ENCODE measurements around the gene LHX5.

The LHX5 gene

DNA sequence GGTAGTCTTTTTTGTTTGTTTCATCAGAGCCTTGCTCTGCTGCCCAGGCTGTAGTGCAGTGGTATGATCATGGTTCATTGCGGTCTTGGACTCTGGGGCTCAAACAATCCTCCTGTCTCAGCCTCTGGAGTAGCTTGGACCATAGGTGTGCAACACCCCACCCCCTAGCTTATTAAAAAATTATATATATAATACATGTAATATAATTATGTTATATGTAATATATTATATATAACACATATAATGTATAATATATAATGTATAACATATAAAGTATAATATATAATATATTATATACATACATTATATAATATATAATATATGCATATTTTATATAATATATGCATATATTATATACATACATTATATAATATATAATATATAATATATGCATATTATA lies 21.8 kb downstream of the LHX5 start:
- TF ChIP-seq, protein P1, sequence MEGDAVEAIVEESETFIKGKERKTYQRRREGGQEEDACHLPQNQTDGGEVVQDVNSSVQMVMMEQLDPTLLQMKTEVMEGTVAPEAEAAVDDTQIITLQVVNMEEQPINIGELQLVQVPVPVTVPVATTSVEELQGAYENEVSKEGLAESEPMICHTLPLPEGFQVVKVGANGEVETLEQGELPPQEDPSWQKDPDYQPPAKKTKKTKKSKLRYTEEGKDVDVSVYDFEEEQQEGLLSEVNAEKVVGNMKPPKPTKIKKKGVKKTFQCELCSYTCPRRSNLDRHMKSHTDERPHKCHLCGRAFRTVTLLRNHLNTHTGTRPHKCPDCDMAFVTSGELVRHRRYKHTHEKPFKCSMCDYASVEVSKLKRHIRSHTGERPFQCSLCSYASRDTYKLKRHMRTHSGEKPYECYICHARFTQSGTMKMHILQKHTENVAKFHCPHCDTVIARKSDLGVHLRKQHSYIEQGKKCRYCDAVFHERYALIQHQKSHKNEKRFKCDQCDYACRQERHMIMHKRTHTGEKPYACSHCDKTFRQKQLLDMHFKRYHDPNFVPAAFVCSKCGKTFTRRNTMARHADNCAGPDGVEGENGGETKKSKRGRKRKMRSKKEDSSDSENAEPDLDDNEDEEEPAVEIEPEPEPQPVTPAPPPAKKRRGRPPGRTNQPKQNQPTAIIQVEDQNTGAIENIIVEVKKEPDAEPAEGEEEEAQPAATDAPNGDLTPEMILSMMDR (IDR thresholded peaks at IDR 0.05; ENCODE audit: insufficient read depth, low read depth, low read length, missing control alignments): no peak

DNA sequence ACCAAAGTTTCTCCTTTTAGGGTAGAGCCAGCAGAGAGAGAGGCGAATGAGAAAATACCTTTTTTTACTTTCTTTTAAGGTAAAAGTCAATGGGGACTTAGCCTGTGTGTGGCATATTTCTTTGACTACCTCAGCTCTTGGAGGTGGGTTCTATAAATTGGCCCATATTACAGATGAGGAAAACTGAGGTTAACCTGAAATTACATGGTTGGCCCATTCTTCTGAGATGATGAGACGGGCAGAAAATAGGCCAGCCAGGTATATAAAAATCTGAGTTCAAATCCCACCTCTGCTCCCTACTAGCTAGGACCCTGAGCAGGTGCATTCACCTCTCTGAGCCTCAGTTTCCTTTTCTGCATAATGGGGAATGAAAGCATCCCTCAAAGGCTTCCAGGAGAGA lies 22.4 kb downstream of the LHX5 start:
- TF ChIP-seq, protein P1 (IDR thresholded peaks at IDR 0.05; ENCODE audit: insufficient read depth, low read depth, low read length, missing control alignments): no peak
- H3K4me3 ChIP-seq (ENCODE audit: low read length): no peak overlapping the region
- DNase-seq (ENCODE audit: low read depth): no peak

More for the DNA sequence above, 21.8 kb downstream of the LHX5 start:
- no peak overlapping the region for H3K4me3 ChIP-seq (ENCODE audit: low read length)
- no peak for DNase-seq (ENCODE audit: low read depth)

DNA sequence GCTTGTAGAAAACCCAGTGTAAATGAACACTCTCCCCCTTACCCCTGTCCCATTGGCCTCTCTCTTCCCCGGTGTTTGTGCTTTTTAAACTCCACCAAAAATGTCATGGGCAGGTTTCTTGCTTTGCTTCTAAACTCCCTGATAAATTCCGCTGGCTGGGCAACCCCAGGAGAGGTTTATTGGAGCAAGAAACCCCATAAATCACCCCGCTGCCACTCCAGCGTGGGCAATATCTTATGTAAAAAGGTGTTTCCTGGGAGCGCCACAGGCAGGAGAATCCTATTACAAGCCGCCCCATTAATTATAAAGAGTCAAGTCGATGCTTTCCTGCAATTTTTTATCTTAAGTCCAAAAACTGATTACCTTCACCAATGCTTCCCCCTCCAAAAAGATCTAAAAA lies 22.8 kb downstream of the LHX5 start:
- no peak overlapping the region for H3K4me3 ChIP-seq (ENCODE audit: low read length)
- TF ChIP-seq, protein P1 (IDR thresholded peaks at IDR 0.05; ENCODE audit: insufficient read depth, low read depth, low read length, missing control alignments): no peak
- DNase-seq (ENCODE audit: low read depth): no peak

DNA sequence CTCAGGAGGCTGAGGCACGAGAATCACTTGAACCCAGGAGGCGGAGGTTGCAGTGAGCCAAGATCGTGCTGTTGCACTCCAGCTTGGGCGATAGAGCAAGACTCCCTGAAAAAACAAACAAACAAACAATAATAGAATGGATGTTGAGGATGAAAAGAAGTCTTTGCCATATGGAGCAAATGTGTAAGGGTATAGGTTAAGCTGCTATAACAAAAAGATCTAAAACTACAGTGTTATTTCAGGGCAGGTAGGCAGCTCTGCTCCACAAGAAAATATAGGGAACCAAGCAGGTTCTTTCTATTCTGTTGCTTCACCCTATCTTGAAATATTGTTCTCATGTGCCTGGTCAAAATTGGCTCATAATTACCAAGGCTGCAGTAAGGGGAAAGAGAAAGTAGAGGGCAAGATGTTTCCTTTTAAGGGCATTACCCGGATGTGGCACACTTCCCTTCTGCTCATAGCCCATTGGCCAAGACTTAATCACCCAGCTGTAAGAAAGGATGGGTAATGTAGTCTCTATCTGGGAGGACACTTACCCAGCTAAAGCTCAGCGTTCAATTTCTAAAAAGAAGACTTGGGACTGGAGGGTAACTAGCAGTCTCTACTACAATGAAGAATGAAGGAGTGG lies 26.0 kb downstream of the LHX5 start:
- no peak overlapping the region for H3K4me3 ChIP-seq (ENCODE audit: low read length)
- no peak for DNase-seq (ENCODE audit: low read depth)
- TF ChIP-seq, protein P1 (IDR thresholded peaks at IDR 0.05; ENCODE audit: insufficient read depth, low read depth, low read length, missing control alignments): no peak

DNA sequence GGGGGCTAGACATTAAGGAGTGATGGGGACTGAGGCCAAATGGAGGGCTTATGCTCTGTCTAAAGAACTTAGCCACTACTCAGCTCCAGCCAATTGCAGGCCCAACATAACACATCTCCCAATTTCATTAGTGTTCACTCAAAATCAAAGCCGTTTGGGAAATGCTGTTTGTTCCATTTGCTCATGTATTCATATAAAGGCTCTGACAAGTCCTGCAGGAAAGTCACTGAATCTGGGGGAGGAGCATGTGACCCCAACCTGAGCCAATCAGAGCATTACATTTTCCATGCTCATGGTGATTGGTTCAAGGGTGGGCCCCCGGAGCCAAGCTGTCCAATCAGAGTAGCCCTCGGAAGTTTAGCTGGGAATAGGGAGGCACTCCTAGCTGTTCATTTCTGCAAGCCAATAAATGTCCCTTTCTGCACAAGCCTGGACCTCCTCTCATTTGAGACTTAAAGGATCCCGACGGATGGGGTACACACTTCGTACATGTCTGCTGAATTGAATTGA lies 28.6 kb downstream of the LHX5 start:
- DNase-seq (ENCODE audit: low read depth): no peak
- no peak overlapping the region for H3K4me3 ChIP-seq (ENCODE audit: low read length)
- TF ChIP-seq, protein P1 (IDR thresholded peaks at IDR 0.05; ENCODE audit: insufficient read depth, low read depth, low read length, missing control alignments): no peak

DNA sequence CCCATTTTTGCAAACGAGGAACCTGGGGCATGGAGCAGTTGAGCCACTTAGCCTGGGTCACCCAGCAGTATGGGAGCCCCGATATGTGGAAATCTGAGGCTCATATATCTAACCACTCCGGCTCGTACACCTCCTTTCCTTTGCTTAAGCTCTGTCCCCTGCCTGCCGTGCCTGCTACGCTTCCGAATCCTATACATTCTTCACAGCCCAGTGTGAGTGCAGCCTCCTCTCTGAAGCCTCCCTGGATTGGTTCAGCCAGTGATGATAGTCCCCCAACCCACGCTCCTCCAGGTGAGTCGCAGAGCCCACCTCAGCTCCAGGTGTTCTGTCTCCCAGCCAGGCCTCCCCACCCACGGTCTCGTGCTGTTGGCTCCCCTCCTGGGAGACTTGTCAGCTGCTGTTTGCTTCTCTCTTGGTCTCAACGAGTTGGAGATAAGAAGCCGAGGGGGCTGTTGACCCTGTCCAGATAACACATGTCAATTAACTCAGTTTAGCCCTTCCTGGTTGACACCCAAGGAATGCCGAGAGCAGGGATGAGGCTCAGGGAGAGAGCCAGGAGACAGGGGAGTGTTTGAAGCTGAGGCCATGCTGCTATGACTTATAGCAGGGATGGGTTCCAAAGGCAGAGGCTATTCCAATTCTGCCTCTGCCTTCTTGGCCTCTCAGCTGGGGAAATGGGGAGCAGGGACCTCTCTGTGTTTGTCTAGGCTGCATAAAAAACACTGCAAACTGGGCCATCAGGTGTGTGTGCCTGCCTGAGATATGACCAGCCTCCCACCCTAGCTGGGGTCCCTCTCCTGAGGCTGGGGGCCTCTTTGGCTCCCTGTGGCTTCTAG lies 30.5 kb downstream of the LHX5 start:
- no peak overlapping the region for H3K4me3 ChIP-seq (ENCODE audit: low read length)
- no peak for DNase-seq (ENCODE audit: low read depth)
- TF ChIP-seq, protein P1 (IDR thresholded peaks at IDR 0.05; ENCODE audit: insufficient read depth, low read depth, low read length, missing control alignments): no peak

All from epithelial cell of esophagus (primary cell).